Tibial artery (tissue), 4 donors: ENCODE measurements around the gene ABHD5.

Experiments
- DNase-seq, 2 donors: peaks; one replicate each; pipeline ENCODE4 v3.0.0-alpha.2; 2019
- H3K27ac ChIP-seq, 2 donors: fragments of 200-600 bp; sonication (generic) in 1 of 2; 1 replicate in 1 of 2; 2 replicates in 1 of 2; pipeline ENCODE4 v1.5.1; 2018 to 2019; ENCODE audit warnings: mild to moderate bottlenecking in 1 of 2
- H3K27me3 ChIP-seq, 2 donors: fragments of 200-600 bp; sonication (generic) in 1 of 2; one replicate each; pipeline versions ENCODE4 v1.5.1 to v1.6.0; 2016 to 2019
- H3K36me3 ChIP-seq, 3 donors: fragments of 200-600 bp; sonication (generic) in 2 of 3; one replicate each; pipeline ENCODE4 v1.5.1; 2016 to 2019; ENCODE audit warnings: mild to moderate bottlenecking in 2 of 3
- H3K4me1 ChIP-seq, 4 donors: fragments of 200-600 bp; sonication (generic) in 2 of 4; 1 replicate in 3 of 4; 2 replicates in 1 of 4; pipeline ENCODE4 v1.5.1; 2016 to 2019
- H3K4me3 ChIP-seq, 2 donors: fragments of 200-600 bp; sonication (generic) in 1 of 2; 1 replicate in 1 of 2; 2 replicates in 1 of 2; pipeline ENCODE4 v1.5.1; 2018 to 2019; ENCODE audit warnings: mild to moderate bottlenecking in 2 of 2
- H3K9me3 ChIP-seq, 3 donors: fragments of 200-600 bp; sonication (generic) in 1 of 3; one replicate each; pipeline ENCODE4 v1.5.1; 2016 to 2019
- intact Hi-C: fragments of 100-400 bp; cut with DNase I; formaldehyde crosslinking; loops from one replicate; pipeline ENCODE4 v1.15.0; 2023; ENCODE audit warnings: low total_unique reads
- TF ChIP-seq, protein P1 (sequence below), 2 experiments: fragments of 200-600 bp in 1 of 2; fragments of 450-650 bp in 1 of 2; IDR thresholded peaks; one replicate each; pipeline ENCODE4 v1.5.1; 2017 to 2019; ENCODE audit warnings: antibody characterized with exemption in 2 of 2, mild to moderate bottlenecking in 1 of 2, moderate library complexity in 1 of 2

ABHD5 gene

DNA sequence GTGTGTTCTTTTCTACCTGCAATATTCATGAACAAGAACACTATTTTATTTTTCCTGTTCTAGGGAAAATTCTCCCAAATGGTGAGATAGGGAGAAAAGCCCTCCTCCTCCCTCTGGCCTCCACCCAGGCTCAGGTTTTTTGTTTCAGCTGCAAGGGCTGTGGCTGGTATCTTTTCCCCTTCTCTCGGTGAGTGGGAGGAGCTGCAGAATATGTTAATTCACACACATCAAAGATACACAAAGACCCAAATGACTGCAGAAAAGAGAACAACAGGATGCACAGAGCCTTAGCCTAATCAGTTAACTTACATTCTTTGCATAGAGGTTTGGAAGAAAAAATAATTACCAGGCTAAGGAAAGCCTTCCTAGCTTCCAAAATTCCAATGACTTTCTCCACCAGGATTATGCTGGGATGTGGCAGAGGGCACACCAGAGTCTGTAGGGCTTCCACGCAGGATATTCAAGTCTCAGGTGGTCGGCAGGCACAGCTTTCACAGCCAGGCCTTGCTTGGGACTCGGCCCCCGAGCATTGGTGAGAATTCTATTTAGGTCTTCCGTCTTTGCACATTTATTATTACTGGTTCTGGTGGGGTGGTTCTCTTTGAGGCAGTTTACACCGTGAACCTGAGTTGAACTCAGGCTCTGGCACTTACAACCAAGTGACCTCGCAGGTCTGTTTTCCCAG, 64.9 kb downstream of the ABHD5 start:
- intact Hi-C loops, result no loop called here
- TF ChIP-seq, protein P1, sequence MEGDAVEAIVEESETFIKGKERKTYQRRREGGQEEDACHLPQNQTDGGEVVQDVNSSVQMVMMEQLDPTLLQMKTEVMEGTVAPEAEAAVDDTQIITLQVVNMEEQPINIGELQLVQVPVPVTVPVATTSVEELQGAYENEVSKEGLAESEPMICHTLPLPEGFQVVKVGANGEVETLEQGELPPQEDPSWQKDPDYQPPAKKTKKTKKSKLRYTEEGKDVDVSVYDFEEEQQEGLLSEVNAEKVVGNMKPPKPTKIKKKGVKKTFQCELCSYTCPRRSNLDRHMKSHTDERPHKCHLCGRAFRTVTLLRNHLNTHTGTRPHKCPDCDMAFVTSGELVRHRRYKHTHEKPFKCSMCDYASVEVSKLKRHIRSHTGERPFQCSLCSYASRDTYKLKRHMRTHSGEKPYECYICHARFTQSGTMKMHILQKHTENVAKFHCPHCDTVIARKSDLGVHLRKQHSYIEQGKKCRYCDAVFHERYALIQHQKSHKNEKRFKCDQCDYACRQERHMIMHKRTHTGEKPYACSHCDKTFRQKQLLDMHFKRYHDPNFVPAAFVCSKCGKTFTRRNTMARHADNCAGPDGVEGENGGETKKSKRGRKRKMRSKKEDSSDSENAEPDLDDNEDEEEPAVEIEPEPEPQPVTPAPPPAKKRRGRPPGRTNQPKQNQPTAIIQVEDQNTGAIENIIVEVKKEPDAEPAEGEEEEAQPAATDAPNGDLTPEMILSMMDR (IDR thresholded peaks at IDR 0.05), result no peak
- H3K36me3 ChIP-seq, result no peaks in the 10 kb centered on the region
- no peak overlapping the region for H3K4me3 ChIP-seq
- no peak for DNase-seq
- H3K9me3 ChIP-seq, result no peaks in the 10 kb centered on the region
- H3K27ac ChIP-seq, result no peak overlapping the region
- H3K27me3 ChIP-seq, result no peaks in the 10 kb centered on the region
- H3K4me1 ChIP-seq, result peaks cover 0 to 19% (median 8%) of the 10 kb centered on the region in 4 donors

DNA sequence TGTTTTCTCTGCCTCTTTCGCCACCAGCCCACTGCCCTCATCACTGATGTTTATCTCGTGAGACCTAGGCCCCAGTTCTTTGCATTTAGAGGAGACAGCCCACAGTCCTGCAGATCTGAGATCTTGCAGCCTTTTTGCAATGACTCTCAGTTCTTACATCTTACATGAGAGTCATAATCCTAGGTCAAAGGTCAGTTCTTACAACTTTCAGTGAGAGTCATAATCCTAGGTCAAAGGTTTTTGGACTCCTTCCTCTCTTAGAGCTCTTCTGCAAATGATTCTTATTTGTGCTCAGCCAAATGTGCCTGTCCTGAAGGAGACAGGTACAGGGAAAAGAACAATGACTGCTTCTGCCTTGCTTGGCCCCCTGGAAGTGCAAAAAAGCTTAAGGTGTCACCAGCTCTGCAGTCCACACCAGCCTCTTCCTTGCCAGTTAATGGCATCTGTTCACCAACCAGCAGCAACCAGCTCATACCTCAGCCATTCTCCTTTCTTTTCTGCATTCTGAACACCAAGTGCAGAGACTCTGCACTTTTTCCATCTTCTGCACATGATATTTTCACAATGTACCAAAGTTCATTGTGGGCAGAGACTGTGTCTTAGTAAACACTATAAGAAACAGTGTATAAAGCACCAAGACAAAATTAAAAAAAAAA, 67.1 kb downstream of the ABHD5 start:
- no peak for DNase-seq
- TF ChIP-seq, protein P1 (IDR thresholded peaks at IDR 0.05), result no peak
- H3K4me3 ChIP-seq, result no peak overlapping the region
- H3K4me1 ChIP-seq, result peaks cover 0 to 19% (median 8%) of the 10 kb centered on the region in 4 donors
- H3K27ac ChIP-seq, result no peak overlapping the region
- no peaks in the 10 kb centered on the region for H3K27me3 ChIP-seq
- no peaks in the 10 kb centered on the region for H3K9me3 ChIP-seq
- no peaks in the 10 kb centered on the region for H3K36me3 ChIP-seq
- intact Hi-C loops, result no loop called here

DNA sequence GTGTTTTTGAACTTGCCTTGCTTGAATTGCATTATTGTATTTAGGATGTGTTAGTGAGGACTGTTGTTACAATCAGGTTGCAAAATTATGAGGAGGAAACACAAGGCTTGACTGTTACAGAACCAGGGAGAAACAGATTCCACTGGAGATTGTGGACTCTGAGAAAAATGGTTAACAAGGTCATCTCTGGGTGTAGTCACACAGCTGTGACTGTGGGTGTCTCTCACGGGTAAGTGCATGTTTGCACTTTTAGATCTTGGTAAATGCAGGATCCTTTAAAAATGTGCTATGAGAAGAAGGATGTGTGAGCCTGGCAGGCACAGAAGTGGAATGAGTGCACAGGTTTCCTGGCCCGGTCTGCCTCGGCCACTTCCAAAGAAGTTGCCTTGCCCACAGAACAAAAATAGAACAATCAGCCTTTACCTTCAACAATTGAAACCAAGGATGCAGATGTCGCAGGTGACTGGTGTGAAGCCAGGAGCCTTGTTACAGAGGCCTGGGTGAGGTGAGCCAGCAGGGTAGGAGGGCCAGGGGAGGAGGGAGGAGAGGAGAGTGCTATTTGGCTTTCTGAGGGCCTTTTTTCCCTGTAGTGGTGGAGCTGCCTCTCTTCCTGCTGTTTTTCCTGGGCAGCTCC, 68.0 kb downstream of the ABHD5 start:
- no peak for DNase-seq
- H3K4me1 ChIP-seq, result peaks cover 0 to 14% (median 6%) of the 10 kb centered on the region in 4 donors
- intact Hi-C loops, result no loop called here
- H3K27ac ChIP-seq, result peak overlapping the region in 1 of 2 donors; percentile 15
- TF ChIP-seq, protein P1 (IDR thresholded peaks at IDR 0.05), result no peak
- H3K4me3 ChIP-seq, result no peak overlapping the region
- H3K27me3 ChIP-seq, result no peaks in the 10 kb centered on the region
- no peaks in the 10 kb centered on the region for H3K36me3 ChIP-seq
- no peaks in the 10 kb centered on the region for H3K9me3 ChIP-seq

DNA sequence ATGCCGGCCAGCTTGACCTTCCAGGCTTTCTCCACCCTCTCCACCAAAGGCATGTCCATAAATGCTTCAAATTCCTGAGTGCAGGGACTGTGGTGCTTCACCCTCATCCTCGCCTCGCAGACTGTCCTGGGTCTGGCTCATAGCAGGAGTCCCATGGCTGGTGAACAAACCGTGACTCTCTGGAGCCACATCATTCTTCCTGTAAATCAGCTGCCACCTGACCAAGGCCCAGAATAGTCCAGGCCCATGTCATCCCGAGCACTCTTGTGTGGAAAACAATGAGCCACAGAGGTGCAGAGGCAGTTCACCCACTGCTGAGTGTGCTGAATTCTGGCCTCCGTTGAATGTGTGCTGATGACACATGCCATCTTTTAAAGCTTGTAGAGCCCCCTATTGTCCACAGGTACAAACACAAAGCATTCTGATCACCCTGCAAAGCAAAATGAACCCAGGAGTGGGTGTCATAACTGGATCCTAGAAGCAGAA, 68.6 kb downstream of the ABHD5 start:
- TF ChIP-seq, protein P1 (IDR thresholded peaks at IDR 0.05), result no peak
- intact Hi-C loops, result no loop called here
- no peak for DNase-seq
- peaks cover 0 to 8% (median 3%) of the 10 kb centered on the region in 4 donors for H3K4me1 ChIP-seq
- no peaks in the 10 kb centered on the region for H3K36me3 ChIP-seq
- H3K27me3 ChIP-seq, result no peaks in the 10 kb centered on the region
- H3K27ac ChIP-seq, result peak overlapping the region in 1 of 2 donors; percentile 15
- H3K9me3 ChIP-seq, result no peaks in the 10 kb centered on the region
- H3K4me3 ChIP-seq, result no peak overlapping the region

DNA sequence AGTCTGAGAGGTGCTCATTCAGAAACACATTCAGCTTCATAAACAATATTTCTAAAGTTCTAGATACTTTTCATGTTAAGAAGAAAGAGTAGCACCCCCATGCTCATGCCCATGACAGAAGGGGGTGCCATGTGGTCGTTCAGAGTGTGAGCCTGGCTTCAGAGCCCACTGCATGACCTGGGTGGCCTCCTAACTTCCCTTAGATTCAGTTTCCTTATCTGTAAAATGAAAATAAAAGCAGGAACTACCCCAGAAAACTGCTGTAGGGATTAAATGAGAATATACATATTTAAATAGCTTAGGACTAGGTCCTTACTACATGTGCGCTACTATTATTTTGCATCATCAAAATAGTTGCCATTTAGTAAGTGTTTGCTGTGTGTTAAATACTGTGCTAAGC, 69.2 kb downstream of the ABHD5 start:
- Histone ChIP-seq H3K9me3 (no peaks in the 10 kb centered on the region), H3K27ac (no peak overlapping the region), H3K27me3 (no peaks in the 10 kb centered on the region), H3K4me3 (no peak overlapping the region), H3K36me3 (no peaks in the 10 kb centered on the region), H3K4me1 (peaks cover 0 to 8% (median 3%) of the 10 kb centered on the region in 4 donors)
- no peak for DNase-seq
- intact Hi-C loops, result no loop called here
- TF ChIP-seq, protein P1 (IDR thresholded peaks at IDR 0.05), result no peak
